PFSK-1 (cell line): ENCODE results near the gene ACSS2.

Experiments
- POLR2AphosphoS5 ChIP-seq: IDR thresholded peaks from 2 replicates; pipeline ENCODE4 v1.6.1; 2012; ENCODE audit warnings: low read depth, mild to moderate bottlenecking, control low read depth, low read length, moderate library complexity
- REST ChIP-seq, 2 experiments: IDR thresholded peaks; 2 replicates each; pipeline versions ENCODE4 v1.6.1 to v1.8.0; 2011 to 2012; ENCODE audit warnings: low read depth in 2 of 2, low read length in 2 of 2, control low read depth in 1 of 2, inconsistent platforms in 1 of 2, mild to moderate bottlenecking in 1 of 2, moderate library complexity in 1 of 2; ENCODE audit not compliant: insufficient read depth in 1 of 2
- SIN3A ChIP-seq: IDR thresholded peaks from 2 replicates; pipeline ENCODE4 v1.6.1; 2012; ENCODE audit warnings: mild to moderate bottlenecking, low read length, moderate library complexity, borderline replicate concordance; ENCODE audit not compliant: insufficient read depth
- TAF1 ChIP-seq: IDR thresholded peaks from 2 replicates; pipeline ENCODE4 v1.6.1; 2012; ENCODE audit warnings: low read length, control low read depth, borderline replicate concordance; ENCODE audit not compliant: insufficient read depth

DNA sequence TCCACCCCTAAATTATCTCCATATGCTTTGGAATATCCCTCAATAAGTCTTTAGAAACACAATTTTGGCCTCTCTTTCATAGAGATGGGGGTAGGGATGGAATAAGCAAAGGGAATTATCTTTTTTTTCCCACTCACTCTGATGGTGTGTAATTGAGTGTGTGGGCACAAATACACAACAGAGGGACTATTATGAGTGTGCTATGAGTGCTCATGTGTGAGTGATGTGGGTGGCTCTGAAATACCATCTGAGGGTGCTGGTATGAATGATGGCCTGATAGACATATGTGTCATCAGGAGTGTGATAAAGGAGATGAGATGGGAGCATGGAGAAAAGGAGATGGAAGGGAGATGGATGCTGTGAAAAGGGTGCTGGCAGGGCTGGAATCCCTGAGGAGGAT is 43.6 kb downstream of the ACSS2 start:
- TF ChIP-seq SIN3A: no peak
- TF ChIP-seq POLR2AphosphoS5: no peak
- no peak for TF ChIP-seq TAF1
- no peak for TF ChIP-seq REST (IDR thresholded peaks at IDR 0.05; ENCODE audit: insufficient read depth in 1 of 2, low read depth in 2 of 2, low read length in 2 of 2)
